Tibial nerve (tissue), 4 donors: ENCODE results near the gene GPRIN2. TPM values are rescaled to one million over a fixed set of nuclear protein-coding genes. Genes with fewer than 3 reads are reported as not detected.
"Not testable (repeated sequence)": the region's sequence is repeated elsewhere in the genome, so short reads cannot be mapped to it uniquely, and the experiment has no call there.

Experiments
- DNase-seq, 2 donors: peaks; one replicate each; pipeline ENCODE4 v3.0.0-alpha.2; 2019; ENCODE audit warnings: low spot score in 2 of 2
- H3K27ac ChIP-seq, 4 donors: fragments of 200-600 bp; sonication (generic) in 3 of 4; one replicate each; pipeline ENCODE4 v1.5.1; 2017 to 2019; ENCODE audit warnings: mild to moderate bottlenecking in 1 of 4
- H3K27me3 ChIP-seq, 2 donors: fragments of 200-600 bp; sonication (generic) in 1 of 2; one replicate each; pipeline versions ENCODE4 v1.5.1 to v1.6.0; 2017 to 2019
- H3K36me3 ChIP-seq, 3 donors: fragments of 200-600 bp; sonication (generic); one replicate each; pipeline ENCODE4 v1.5.1; 2018 to 2019
- H3K4me1 ChIP-seq, 4 donors: fragments of 200-600 bp; sonication (generic) in 3 of 4; one replicate each; pipeline ENCODE4 v1.5.1; 2017 to 2019
- H3K4me3 ChIP-seq, 4 donors: fragments of 200-600 bp; sonication (generic) in 3 of 4; one replicate each; pipeline ENCODE4 v1.5.1; 2017 to 2019; ENCODE audit warnings: mild to moderate bottlenecking in 1 of 4, moderate library complexity in 1 of 4
- H3K9me3 ChIP-seq, 4 donors: fragments of 200-600 bp; sonication (generic) in 3 of 4; one replicate each; pipeline ENCODE4 v1.5.1; 2017 to 2019
- WGBS, 2 donors: methylation state at CpG; one replicate each; pipeline ENCODE4 v1.1.5; 2018; 5-methylcytosine and 5-hydroxymethylcytosine counted together
- total RNA-seq, 4 donors: library from RNA; depleted of rRNA; stranded (reverse); fragments of >200 nt; gene quantifications; one replicate each; pipeline ENCODE4 v1.1.0, GENCODE V29; 2016

The GPRIN2 gene
- total RNA-seq, 4 donors from 2014 or later = 0.98 to 2.8 (median 2.3) TPM

- H3K27ac ChIP-seq, H3K36me3 ChIP-seq, H3K4me3 ChIP-seq, H3K27me3 ChIP-seq, H3K9me3 ChIP-seq, H3K4me1 ChIP-seq, DNase-seq: not testable (repeated sequence)
- WGBS, 2 donors = 100% methylated on average over 4 of the region's 11 CpGs; no CpG with 5 or more reads in 1 of the 2 donors
Measured at GRCh38 chr10:46584196-46584595, 27.7 kb upstream of the GPRIN2 start.

GRCh38 chr10:46582568-46582967, 26.1 kb upstream of the GPRIN2 start:
- no CpG with 5 or more reads among the region's 11 CpGs for WGBS, 2 donors
- H3K27ac ChIP-seq, H3K36me3 ChIP-seq, H3K4me1 ChIP-seq, DNase-seq, H3K9me3 ChIP-seq, H3K4me3 ChIP-seq, H3K27me3 ChIP-seq: not testable (repeated sequence)

GRCh38 chr10:46581997-46582396, 25.5 kb upstream of the GPRIN2 start:
- H3K27ac ChIP-seq, H3K4me1 ChIP-seq, DNase-seq, H3K27me3 ChIP-seq, H3K9me3 ChIP-seq, H3K36me3 ChIP-seq, H3K4me3 ChIP-seq: not testable (repeated sequence)
- WGBS, 2 donors = no CpG with 5 or more reads among the region's 12 CpGs

- DNase-seq, H3K4me1 ChIP-seq, H3K4me3 ChIP-seq, H3K36me3 ChIP-seq, H3K27me3 ChIP-seq, H3K9me3 ChIP-seq, H3K27ac ChIP-seq: not testable (repeated sequence)
- WGBS, 2 donors = no CpG with 5 or more reads among the region's 21 CpGs
Measured at GRCh38 chr10:46579378-46579777, 22.9 kb upstream of the GPRIN2 start.

GRCh38 chr10:46578474-46579178, 22.2 kb upstream of the GPRIN2 start, which contains the start of gene SYT15:
SYT15 (plus strand) TSS chr10:46579128; CDS start chr10:46579169, 41 bp downstream.
- not testable (repeated sequence) for H3K27ac ChIP-seq, H3K4me1 ChIP-seq, H3K27me3 ChIP-seq, DNase-seq, H3K9me3 ChIP-seq, H3K36me3 ChIP-seq
- WGBS, 2 donors = no CpG with 5 or more reads among the region's 68 CpGs
- peak within 1 kb of the TSS in 1 of 4 donors; percentile 38 for H3K4me3 ChIP-seq

- H3K27ac ChIP-seq, H3K9me3 ChIP-seq, DNase-seq, H3K27me3 ChIP-seq, H3K36me3 ChIP-seq, H3K4me1 ChIP-seq: not testable (repeated sequence)
- peak overlapping the region in 1 of 4 donors; percentile 38 for H3K4me3 ChIP-seq
- 31% methylated on average over 13 of the region's 50 CpGs; no CpG with 5 or more reads in 1 of the 2 donors for WGBS, 2 donors
Measured at GRCh38 chr10:46577624-46578473, 21.4 kb upstream of the GPRIN2 start.

GRCh38 chr10:46573884-46574283, 17.4 kb upstream of the GPRIN2 start:
- 49% methylated on average over 3 of the region's 4 CpGs; no CpG with 5 or more reads in 1 of the 2 donors for WGBS, 2 donors
- H3K4me3 ChIP-seq, H3K27me3 ChIP-seq, H3K9me3 ChIP-seq, DNase-seq, H3K36me3 ChIP-seq, H3K27ac ChIP-seq, H3K4me1 ChIP-seq: not testable (repeated sequence)

GRCh38 chr10:46573314-46573713, 16.9 kb upstream of the GPRIN2 start:
- WGBS, 2 donors = 39 to 44% methylated on average over 3 to 4 of the region's 5 CpGs
- not testable (repeated sequence) for DNase-seq, H3K27ac ChIP-seq, H3K4me3 ChIP-seq, H3K9me3 ChIP-seq, H3K4me1 ChIP-seq, H3K36me3 ChIP-seq, H3K27me3 ChIP-seq

GRCh38 chr10:46572765-46573164, 16.3 kb upstream of the GPRIN2 start:
- H3K9me3 ChIP-seq, H3K27ac ChIP-seq, H3K36me3 ChIP-seq, H3K27me3 ChIP-seq, H3K4me3 ChIP-seq, H3K4me1 ChIP-seq, DNase-seq: not testable (repeated sequence)
- no CpG with 5 or more reads among the region's 4 CpGs for WGBS, 2 donors

GRCh38 chr10:46570655-46571054, 14.2 kb upstream of the GPRIN2 start:
- not testable (repeated sequence) for H3K27ac ChIP-seq, H3K36me3 ChIP-seq, DNase-seq, H3K27me3 ChIP-seq, H3K4me1 ChIP-seq, H3K4me3 ChIP-seq, H3K9me3 ChIP-seq
- WGBS, 2 donors = no CpG with 5 or more reads among the region's 2 CpGs

- not testable (repeated sequence) for H3K4me3 ChIP-seq, H3K27me3 ChIP-seq, H3K9me3 ChIP-seq, DNase-seq, H3K4me1 ChIP-seq, H3K27ac ChIP-seq, H3K36me3 ChIP-seq
- WGBS, 2 donors = 83 to 93% methylated on average over 3 to 5 of the region's 9 CpGs
Measured at GRCh38 chr10:46567151-46567550, 10.7 kb upstream of the GPRIN2 start.
